ENCODE measurements around the gene FOXE3.

FOXE3 gene

DNA sequence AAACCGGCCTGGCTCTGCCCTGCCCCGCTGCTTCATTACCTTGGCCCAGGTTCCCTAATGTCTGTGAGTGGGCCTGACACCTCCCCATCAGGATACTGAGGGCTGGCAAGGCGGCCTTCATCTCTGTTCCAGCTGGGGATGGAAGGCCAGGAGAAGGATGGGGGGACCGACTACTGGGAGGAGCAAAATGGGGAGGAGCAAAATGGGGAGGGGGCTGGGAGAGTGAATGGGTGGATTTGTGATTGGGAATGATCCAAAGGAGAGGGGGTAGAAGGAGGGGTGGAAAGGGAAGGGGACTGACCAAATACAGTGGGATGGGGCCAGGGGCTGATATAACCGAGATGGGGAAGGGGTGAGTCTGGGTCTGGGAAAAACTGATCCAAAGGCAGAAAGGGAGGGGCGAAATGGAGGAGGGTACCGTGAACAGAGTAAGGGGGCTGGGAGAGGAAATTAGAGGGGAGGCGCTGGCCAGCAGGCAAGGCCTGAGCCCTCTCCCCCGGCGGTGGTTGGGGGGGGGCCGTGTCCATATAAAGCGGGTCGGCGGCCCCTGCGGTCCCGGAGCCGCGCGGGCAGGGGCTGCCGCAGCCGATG, at the start of gene FOXE3:
TSS of gene FOXE3 (plus strand) at position 558 of the 591 bp plus-strand sequence. CDS start at position 589, 31 bp downstream.
- DNase-seq, result no peak

DNA sequence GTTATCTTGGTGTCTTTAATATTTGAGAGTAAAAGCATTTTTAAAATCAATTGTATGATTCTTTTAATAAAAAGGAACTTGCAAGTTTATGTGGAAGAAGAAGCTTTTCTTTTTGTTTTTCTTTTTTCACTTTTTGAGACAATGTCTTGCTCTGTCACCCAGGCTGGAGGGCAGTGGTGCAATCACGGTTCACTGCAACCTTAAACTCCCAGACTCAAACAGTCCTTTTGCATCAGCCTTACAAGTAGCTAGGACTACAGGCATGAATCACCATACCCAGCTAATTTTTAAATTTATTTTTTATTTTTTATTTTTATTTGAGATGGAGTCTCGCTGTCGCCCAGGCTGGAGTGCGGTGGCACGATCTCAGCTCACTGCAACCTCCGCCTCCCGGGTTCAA, 48.4 kb upstream of the FOXE3 start:
- no peak for DNase-seq

- DNase-seq, result no peak
These were observed 45.0 kb upstream of the FOXE3 start for GRCh38 chr1:47371016-47371517.

DNA sequence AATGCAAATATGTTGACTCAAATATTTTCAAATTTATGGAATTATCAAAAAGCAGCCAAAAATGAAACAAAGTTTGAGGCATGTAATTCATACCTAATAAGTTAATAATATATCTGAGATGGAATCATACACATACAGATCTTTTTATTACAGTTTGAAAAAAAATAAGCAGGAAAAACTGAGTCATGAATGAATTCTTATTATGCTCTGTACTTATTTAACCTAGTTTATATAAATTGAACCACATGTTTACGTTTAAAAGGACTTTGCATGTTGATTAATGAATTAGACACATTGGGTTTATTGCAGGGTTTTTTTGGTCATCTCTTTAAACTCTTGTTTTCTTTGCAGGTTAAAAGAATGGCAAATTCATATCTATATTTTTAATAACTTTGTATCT, 41.6 kb upstream of the FOXE3 start:
- no peak for DNase-seq

DNA sequence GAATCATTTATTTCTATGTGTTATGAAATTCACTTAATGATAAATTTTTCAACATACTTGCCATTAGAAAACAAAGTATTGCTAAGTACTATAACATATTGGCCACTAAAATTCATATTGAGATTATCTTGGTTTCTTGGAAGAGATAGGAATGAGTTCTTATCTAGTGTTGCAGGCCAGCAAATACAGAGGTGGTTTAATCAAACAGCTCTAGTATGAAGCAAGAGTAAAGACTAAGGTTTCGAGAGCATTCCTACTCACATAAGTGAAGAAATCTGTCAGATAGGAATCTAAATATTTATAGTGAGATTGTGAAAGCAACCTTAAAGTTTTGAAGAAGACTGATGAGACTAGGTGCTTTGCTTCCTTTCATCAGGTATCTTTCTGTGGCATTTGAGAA, 37.9 kb upstream of the FOXE3 start:
- DNase-seq, result no peak

GRCh38 chr1:47380699-47381098, 35.4 kb upstream of the FOXE3 start:
- no peak for DNase-seq

DNA sequence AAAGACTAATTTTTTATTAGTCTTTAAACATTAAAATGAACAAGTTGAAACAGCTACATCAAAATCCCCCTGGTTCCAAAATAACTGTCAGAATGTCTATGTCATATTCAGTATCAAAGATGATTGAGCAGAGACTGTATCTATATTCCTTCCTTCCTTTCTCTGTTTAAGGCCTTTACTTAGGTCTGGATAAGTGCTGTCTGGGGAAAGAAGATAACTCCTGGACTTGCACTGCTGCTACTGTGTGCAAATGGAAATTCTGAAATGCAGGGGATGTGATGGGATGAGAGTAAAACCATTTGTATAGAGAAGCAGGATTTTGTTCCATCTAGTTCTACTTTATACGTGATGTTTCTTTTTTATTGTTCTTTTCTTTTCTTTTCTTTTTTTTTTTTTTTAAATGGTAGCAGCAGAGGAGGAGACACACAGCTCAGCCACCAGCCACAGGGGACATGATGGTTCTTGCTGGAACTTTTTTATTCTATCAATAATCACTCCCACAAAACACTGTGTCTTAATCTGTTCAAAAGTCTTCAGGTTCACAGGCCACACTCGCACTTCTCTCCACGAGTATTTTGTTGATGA, 33.6 kb upstream of the FOXE3 start:
- no peak for DNase-seq

GRCh38 chr1:47384083-47384482, 32.0 kb upstream of the FOXE3 start:
- no peak for DNase-seq

GRCh38 chr1:47385020-47385419, 31.1 kb upstream of the FOXE3 start:
- DNase-seq, result no peak

DNA sequence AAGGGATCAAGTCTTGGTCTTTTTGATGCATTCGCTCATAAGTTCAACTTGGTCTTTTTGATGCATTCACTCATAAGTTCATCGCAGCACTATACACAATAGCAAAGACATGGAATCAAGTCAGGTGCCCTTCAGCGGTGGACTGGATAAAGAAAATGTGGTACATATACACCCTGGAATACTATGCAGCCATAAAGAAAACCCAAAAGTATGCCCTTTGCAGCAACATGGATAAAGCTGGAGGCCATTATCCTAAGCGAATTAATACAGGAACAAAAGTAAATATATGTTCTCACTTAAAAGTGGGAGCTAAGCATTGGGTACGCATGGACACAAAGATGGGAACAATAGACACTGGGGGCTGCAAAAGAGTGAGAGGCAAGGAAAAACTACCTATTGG, 29.8 kb upstream of the FOXE3 start:
- DNase-seq, result no peak

- DNase-seq, result no peak
These were observed 27.8 kb upstream of the FOXE3 start for GRCh38 chr1:47388030-47388890.

- DNase-seq, result no peak
These were observed 27.2 kb upstream of the FOXE3 start for GRCh38 chr1:47388891-47389238.

DNA sequence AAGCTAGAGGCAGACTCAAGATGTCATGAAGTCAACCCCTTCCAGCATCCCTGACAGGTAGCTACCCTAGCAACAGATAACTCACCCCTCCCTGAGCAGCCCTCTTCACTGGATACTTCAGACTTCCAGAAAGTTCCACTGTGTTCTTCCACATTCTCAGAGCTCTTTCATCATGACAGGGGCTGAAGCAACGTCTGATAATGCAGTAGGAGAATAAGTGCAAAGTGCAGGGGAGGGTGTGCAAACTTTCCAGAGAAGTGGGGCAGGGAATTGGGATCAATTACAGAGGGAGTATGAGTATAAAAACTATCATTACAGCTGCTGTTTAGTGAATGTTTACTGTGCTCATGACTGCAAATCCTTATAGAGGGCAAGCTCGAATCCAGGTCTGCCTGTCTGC, 26.4 kb upstream of the FOXE3 start:
- DNase-seq, result no peak

- DNase-seq, result no peak
These were observed 25.2 kb upstream of the FOXE3 start for GRCh38 chr1:47390843-47391242.

GRCh38 chr1:47393141-47393540, 22.9 kb upstream of the FOXE3 start:
- no peak for DNase-seq

DNA sequence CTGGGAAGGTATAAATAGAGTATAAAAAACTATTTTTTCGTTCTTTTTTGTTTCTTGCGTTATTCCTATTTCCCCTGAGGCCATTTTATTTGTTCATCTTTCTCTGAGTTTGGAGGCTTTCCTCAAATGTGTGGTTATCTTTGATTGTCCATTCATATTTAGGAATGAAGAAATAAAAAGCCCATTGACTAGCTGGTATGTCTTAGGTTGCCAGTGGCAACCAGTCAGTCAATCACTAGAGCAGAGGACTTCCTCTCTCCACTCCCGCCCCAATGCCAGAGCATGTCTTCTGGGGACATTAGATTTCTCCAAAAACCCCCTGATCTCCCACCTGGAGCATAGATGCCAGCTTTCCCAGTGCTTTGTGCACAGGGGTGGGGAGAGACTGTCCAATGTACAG, 20.7 kb upstream of the FOXE3 start:
- DNase-seq, result no peak

GRCh38 chr1:47396671-47397196, 19.4 kb upstream of the FOXE3 start:
- no peak for DNase-seq

- DNase-seq, result no peak
These were observed 16.8 kb upstream of the FOXE3 start for GRCh38 chr1:47399138-47399845.

DNA sequence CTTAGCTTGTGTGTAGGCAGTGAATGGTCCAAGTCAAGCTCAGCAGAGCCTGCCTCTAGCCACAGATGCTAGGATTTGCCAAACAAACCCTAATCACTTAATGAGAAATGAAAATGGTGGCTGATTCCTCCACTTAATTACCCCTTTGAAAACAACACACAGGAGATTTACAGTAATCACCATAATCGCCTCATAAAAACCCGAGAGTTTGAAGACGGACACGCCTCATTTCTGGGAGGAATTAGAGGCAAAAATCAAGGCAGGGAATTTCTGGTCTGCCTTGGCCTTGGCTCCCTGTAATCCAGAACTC, 16.3 kb upstream of the FOXE3 start:
- DNase-seq, result no peak

DNA sequence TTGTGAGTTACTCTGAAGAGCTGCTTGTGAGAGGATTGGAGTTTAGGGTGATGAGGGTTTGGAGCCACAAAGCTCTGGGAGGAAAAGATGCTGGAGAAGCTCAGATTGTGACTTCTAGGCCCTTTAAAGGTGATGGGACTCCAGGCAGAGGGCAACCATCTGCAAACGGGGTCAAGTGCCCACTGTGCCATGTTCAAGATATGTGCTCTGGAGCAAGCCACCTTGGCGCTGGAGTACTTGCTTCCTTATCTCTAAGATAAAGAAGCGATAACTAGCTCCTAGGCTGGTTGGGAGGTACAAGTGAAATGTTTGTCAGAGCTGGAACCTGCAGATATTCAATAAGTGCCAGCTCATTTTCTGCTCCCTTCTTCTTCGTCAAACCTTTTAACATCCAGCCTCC, 14.3 kb upstream of the FOXE3 start:
- DNase-seq, result no peak

GRCh38 chr1:47402591-47402990, 13.5 kb upstream of the FOXE3 start:
- DNase-seq, result no peak

- DNase-seq, result no peak
These were observed 12.7 kb upstream of the FOXE3 start for GRCh38 chr1:47403321-47403910.

GRCh38 chr1:47405697-47406096, 10.4 kb upstream of the FOXE3 start:
- DNase-seq, result no peak

Measured in T1000 (cell line).